WTC11 (cell line): ENCODE results near the gene HYAL1. TPM values are rescaled to one million over a fixed set of nuclear protein-coding genes. Genes with fewer than 3 reads are reported as not detected.

Experiments
- ATF3 ChIP-seq: sonication (generic); formaldehyde crosslinking; conservative IDR thresholded peaks from 2 replicates; pipeline ENCODE4 v1.8.1; 2022; ENCODE audit warnings: mild to moderate bottlenecking, missing genetic modification reagents
- ATF6 ChIP-seq: sonication (generic); formaldehyde crosslinking; IDR thresholded peaks from 2 replicates; pipeline ENCODE4 v1.8.1; 2023; ENCODE audit warnings: mild to moderate bottlenecking, missing genetic modification reagents
- CBFB ChIP-seq: sonication (generic); formaldehyde crosslinking; IDR thresholded peaks from 2 replicates; pipeline ENCODE4 v1.8.1; 2022; ENCODE audit warnings: mild to moderate bottlenecking, low read depth, missing genetic modification reagents
- CREB1 ChIP-seq: sonication (generic); formaldehyde crosslinking; IDR thresholded peaks from 2 replicates; pipeline ENCODE4 v1.8.0; 2023; ENCODE audit warnings: mild to moderate bottlenecking, missing genetic modification reagents
- CTCF ChIP-seq: fragments of 200-600 bp; IDR thresholded peaks from 2 replicates; pipeline ENCODE4 v1.8.0; 2022; ENCODE audit warnings: antibody characterized with exemption
- E2F4 ChIP-seq: sonication (generic); formaldehyde crosslinking; IDR thresholded peaks from 2 replicates; pipeline ENCODE4 v1.8.1; 2022; ENCODE audit warnings: low read depth, mild to moderate bottlenecking, moderate library complexity, missing genetic modification reagents, borderline replicate concordance
- ELF4 ChIP-seq: sonication (generic); formaldehyde crosslinking; IDR thresholded peaks from 2 replicates; pipeline ENCODE4 v1.8.1; 2022; ENCODE audit warnings: low read depth, mild to moderate bottlenecking, moderate library complexity, missing genetic modification reagents
- ETV6 ChIP-seq: sonication (generic); formaldehyde crosslinking; IDR thresholded peaks from 2 replicates; pipeline ENCODE4 v1.8.1; 2022; ENCODE audit warnings: mild to moderate bottlenecking, missing genetic modification reagents
- GABPB1 ChIP-seq: sonication (generic); formaldehyde crosslinking; IDR thresholded peaks from 2 replicates; pipeline ENCODE4 v1.8.1; 2023; ENCODE audit warnings: mild to moderate bottlenecking, missing genetic modification reagents
- HMGA2 ChIP-seq: fragments of 250-450 bp; sonication (Bioruptor Pico); IDR thresholded peaks from 2 replicates; pipeline ENCODE4 v1.4.0; 2021; ENCODE audit warnings: mild to moderate bottlenecking, moderate library complexity
- JAZF1 ChIP-seq: fragments of 250-450 bp; sonication (Bioruptor Pico); IDR thresholded peaks from 2 replicates; pipeline ENCODE4 v1.9.0; 2021; ENCODE audit warnings: moderate library complexity, mild to moderate bottlenecking, inconsistent platforms
- NFATC4 ChIP-seq: fragments of 250-450 bp; sonication (Bioruptor Pico); IDR thresholded peaks from 2 replicates; pipeline ENCODE4 v1.9.0; 2021; ENCODE audit warnings: mild to moderate bottlenecking
- NFE2L1 ChIP-seq: sonication (generic); formaldehyde crosslinking; IDR thresholded peaks from 2 replicates; pipeline ENCODE4 v1.8.1; 2023; ENCODE audit warnings: missing genetic modification reagents
- NR1H2 ChIP-seq: sonication (generic); formaldehyde crosslinking; IDR thresholded peaks from 2 replicates; pipeline ENCODE4 v1.9.0; 2021; ENCODE audit warnings: mild to moderate bottlenecking, moderate library complexity, missing genetic modification reagents
- NR3C1 ChIP-seq: sonication (generic); formaldehyde crosslinking; conservative IDR thresholded peaks from 2 replicates; pipeline ENCODE4 v1.8.1; 2023; ENCODE audit warnings: low read depth, mild to moderate bottlenecking, missing genetic modification reagents
- PRDM15 ChIP-seq: sonication (generic); formaldehyde crosslinking; IDR thresholded peaks from 2 replicates; pipeline ENCODE4 v1.8.0; 2022; ENCODE audit warnings: missing genetic modification reagents
- RELA ChIP-seq: sonication (generic); formaldehyde crosslinking; IDR thresholded peaks from 2 replicates; pipeline ENCODE4 v1.8.1; 2022; ENCODE audit warnings: missing genetic modification reagents, mild to moderate bottlenecking, borderline replicate concordance
- RORB ChIP-seq: fragments of 250-450 bp; sonication (Bioruptor Pico); IDR thresholded peaks from 2 replicates; pipeline ENCODE4 v1.9.0; 2021; ENCODE audit warnings: mild to moderate bottlenecking
- SOX15 ChIP-seq: fragments of 250-450 bp; sonication (Bioruptor Pico); IDR thresholded peaks from 2 replicates; pipeline ENCODE4 v1.9.0; 2021; ENCODE audit warnings: mild to moderate bottlenecking
- STAT6 ChIP-seq: sonication (generic); formaldehyde crosslinking; conservative IDR thresholded peaks from 2 replicates; pipeline ENCODE4 v1.8.1; 2023; ENCODE audit warnings: mild to moderate bottlenecking, low read depth, missing genetic modification reagents, moderate library complexity
- TCF7 ChIP-seq: sonication (generic); formaldehyde crosslinking; IDR thresholded peaks from 2 replicates; pipeline ENCODE4 v1.8.0; 2022; ENCODE audit warnings: mild to moderate bottlenecking, low read depth, missing genetic modification reagents, moderate library complexity
- TEAD1 ChIP-seq: sonication (generic); formaldehyde crosslinking; IDR thresholded peaks from 2 replicates; pipeline ENCODE4 v1.8.0; 2022; ENCODE audit warnings: mild to moderate bottlenecking, missing genetic modification reagents
- ZNF121 ChIP-seq: sonication (generic); formaldehyde crosslinking; IDR thresholded peaks from 2 replicates; pipeline ENCODE4 v1.8.0; 2023; ENCODE audit warnings: missing genetic modification reagents
- ZNF232 ChIP-seq: sonication (generic); formaldehyde crosslinking; IDR thresholded peaks from 2 replicates; pipeline ENCODE4 v1.8.0; 2022; ENCODE audit warnings: mild to moderate bottlenecking, missing genetic modification reagents
- ZNF317 ChIP-seq: sonication (generic); formaldehyde crosslinking; IDR thresholded peaks from 2 replicates; pipeline ENCODE4 v1.8.1; 2023; ENCODE audit warnings: low read depth, mild to moderate bottlenecking, moderate library complexity, missing genetic modification reagents, borderline replicate concordance
- ZNF671 ChIP-seq: fragments of 250-450 bp; sonication (Bioruptor Pico); IDR thresholded peaks from 2 replicates; pipeline ENCODE4 v1.8.0; 2021; ENCODE audit warnings: mild to moderate bottlenecking
- ZSCAN18 ChIP-seq: fragments of 250-450 bp; sonication (Bioruptor Pico); IDR thresholded peaks from 2 replicates; pipeline ENCODE4 v2.1.2; 2022; ENCODE audit warnings: mild to moderate bottlenecking, moderate library complexity
- total RNA-seq: library from RNA; stranded (reverse); gene quantifications from 3 replicates; pipeline ENCODE4 v1.2.3, GENCODE V29; 2021

Gene HYAL1
- total RNA-seq, 1 experiment from 2014 or later: 3.4 TPM

- TF ChIP-seq PRDM15 (0 out of 2 replicates have a peak, but pooled peaks have one; percentile 13), NR1H2 (CRISPR knock-in tag) (no peak), NFATC4 (CRISPR knock-in tag) (no peak), ZNF317 (CRISPR knock-in tag) (no peak), TCF7 (CRISPR knock-in tag) (no peak), CBFB (CRISPR knock-in tag) (no peak), CREB1 (CRISPR knock-in tag) (no peak), ZNF232 (no peak; the same call in 1 of the 2 replicates), ZNF121 (CRISPR knock-in tag) (no peak), HMGA2 (CRISPR knock-in tag) (peak; percentile 84; the same call in 1 of the 2 replicates), STAT6 (CRISPR knock-in tag) (no peak), RORB (CRISPR knock-in tag) (no peak), GABPB1 (CRISPR knock-in tag) (no peak), ZNF671 (CRISPR knock-in tag) (no peak), ATF3 (CRISPR knock-in tag) (no peak), NFE2L1 (CRISPR knock-in tag) (no peak), CTCF (peak; percentile 97), SOX15 (no peak), ATF6 (CRISPR knock-in tag) (no peak), E2F4 (CRISPR knock-in tag) (no peak), JAZF1 (CRISPR knock-in tag) (no peak), ELF4 (CRISPR knock-in tag) (no peak), RELA (CRISPR knock-in tag) (no peak), ETV6 (CRISPR knock-in tag) (peak; percentile 76), ZSCAN18 (CRISPR knock-in tag) (no peak), NR3C1 (CRISPR knock-in tag) (no peak), TEAD1 (CRISPR knock-in tag) (no peak)
Measured at GRCh38 chr3:50272911-50273688, 30.3 kb downstream of the HYAL1 start (continued).
